HG03025 (cell line): Measurements from ENCODE around the gene ANGPTL8.

Experiments used
- ATAC-seq: cut with Tn5 transposase; IDR thresholded peaks from one replicate; pipeline ENCODE4 v1.9.1; 2021; ENCODE audit warnings: mild to moderate bottlenecking, moderate library complexity; ENCODE audit not compliant: unreplicated experiment, low FRiP score

ANGPTL8 gene

GRCh38 chr19:11203194-11204075, 36.0 kb upstream of the ANGPTL8 start:
- no peak for ATAC-seq

- ATAC-seq = no peak
Observed at GRCh38 chr19:11204076-11204602, 35.3 kb upstream of the ANGPTL8 start.

- ATAC-seq = no peak
Observed at GRCh38 chr19:11204943-11205349, 34.5 kb upstream of the ANGPTL8 start.

- no peak for ATAC-seq
Observed at GRCh38 chr19:11205939-11206570, 33.4 kb upstream of the ANGPTL8 start.

GRCh38 chr19:11208561-11209471, 30.6 kb upstream of the ANGPTL8 start:
- ATAC-seq = no peak

GRCh38 chr19:11209839-11210655, 29.4 kb upstream of the ANGPTL8 start:
- ATAC-seq = no peak

- ATAC-seq = no peak
Observed at GRCh38 chr19:11210656-11210928, 28.8 kb upstream of the ANGPTL8 start.

GRCh38 chr19:11214387-11214786, 25.0 kb upstream of the ANGPTL8 start:
- ATAC-seq = no peak

- no peak for ATAC-seq
Observed at GRCh38 chr19:11221082-11221598, 18.3 kb upstream of the ANGPTL8 start.

GRCh38 chr19:11223200-11223599, 16.2 kb upstream of the ANGPTL8 start:
- ATAC-seq = no peak

GRCh38 chr19:11224429-11224828, 15.0 kb upstream of the ANGPTL8 start:
- ATAC-seq = no peak

GRCh38 chr19:11225172-11225571, 14.2 kb upstream of the ANGPTL8 start:
- no peak for ATAC-seq

GRCh38 chr19:11225815-11226214, 13.6 kb upstream of the ANGPTL8 start:
- no peak for ATAC-seq

GRCh38 chr19:11226716-11227166, 12.7 kb upstream of the ANGPTL8 start:
- ATAC-seq = no peak

GRCh38 chr19:11227195-11227886, 12.1 kb upstream of the ANGPTL8 start:
- no peak for ATAC-seq

- no peak for ATAC-seq
Observed at GRCh38 chr19:11230621-11231386, 8.6 kb upstream of the ANGPTL8 start.

GRCh38 chr19:11232555-11232954, 6.9 kb upstream of the ANGPTL8 start:
- no peak for ATAC-seq

- ATAC-seq = no peak
Observed at GRCh38 chr19:11233073-11233472, 6.3 kb upstream of the ANGPTL8 start.
